ENCODE measurements around the gene CTNNB1. TPM values are rescaled to one million over a fixed set of nuclear protein-coding genes. Genes with fewer than 3 reads are reported as not detected.

Gene CTNNB1
- total and polyA plus RNA-seq, 2 experiments from 2014 or later, result 89.4 to 566 TPM

GRCh38 chr3:41259449-41260062, 60.3 kb downstream of the CTNNB1 start:
- no peak for DNase-seq (ENCODE audit: low spot score)
- no peak for TF ChIP-seq ZNF462 (CRISPR knock-in tag; IDR thresholded peaks at IDR 0.05)
- no peak for TF ChIP-seq ETS1 (IDR thresholded peaks at IDR 0.05)
- TF ChIP-seq EZH2phosphoT487 (IDR thresholded peaks at IDR 0.05; ENCODE audit: unreplicated experiment), result no peak
- TF ChIP-seq REST (IDR thresholded peaks at IDR 0.05; ENCODE audit: unreplicated experiment), result no peak
- no peak for TF ChIP-seq JUNB (IDR thresholded peaks at IDR 0.05; ENCODE audit: unreplicated experiment)
- no peak for TF ChIP-seq CTCF (conservative IDR thresholded peaks at IDR 0.05; ENCODE audit: low read depth in 2 of 2)
- TF ChIP-seq POLR2AphosphoS5 (IDR thresholded peaks at IDR 0.05; ENCODE audit: low read depth), result no peak
- no peak for TF ChIP-seq ZNF331 (CRISPR knock-in tag; IDR thresholded peaks at IDR 0.05; ENCODE audit: low read depth)
- TF ChIP-seq NANOG (IDR thresholded peaks at IDR 0.05; ENCODE audit: borderline replicate concordance), result no peak
- no peak for TF ChIP-seq ZNF114 (CRISPR knock-in tag; IDR thresholded peaks at IDR 0.05)
- no peak for TF ChIP-seq EZH2 (IDR thresholded peaks at IDR 0.05; ENCODE audit: low read depth, unreplicated experiment)
- H3K4me1 Mint-ChIP-seq, result peaks cover 8% of the 10 kb centered on the region; the same call in 2 of the 3 replicates
- Histone ChIP-seq H3K27ac (ENCODE audit: low read depth) (no peak overlapping the region), H2AFZ (no peak overlapping the region), H3K9me2 (ENCODE audit: insufficient read depth) (peaks cover 14% of the 10 kb centered on the region; the same call in 1 of the 2 replicates), H3K79me2 (replicated peaks; ENCODE audit: insufficient read depth) (no peaks in the 10 kb centered on the region), H3K4me1 (ENCODE audit: insufficient read depth) (peaks cover 3% of the 10 kb centered on the region; the same call in 1 of the 2 replicates), H3K4me2 (no peak overlapping the region), H3K27me3 (ENCODE audit: insufficient read depth) (no peaks in the 10 kb centered on the region), H3K4me3 (no peak overlapping the region), H3K36me3 (ENCODE audit: insufficient read depth) (no peaks in the 10 kb centered on the region; the same call in 1 of the 2 replicates), H4K20me1 (replicated peaks; ENCODE audit: insufficient read depth) (no peaks in the 10 kb centered on the region), H3F3A (replicated peaks; ENCODE audit: low read depth) (no peaks in the 10 kb centered on the region)
- ATAC-seq, result no peak
- no peaks in the 10 kb centered on the region for H3K9me3 Mint-ChIP-seq
- peaks cover 3% of the 10 kb centered on the region; the same call in 1 of the 3 replicates for H3K36me3 Mint-ChIP-seq (ENCODE audit: low read depth)
- no peaks in the 10 kb centered on the region for H3K27me3 Mint-ChIP-seq (ENCODE audit: insufficient read depth, low read depth, poor library complexity)
- H3K4me3 Mint-ChIP-seq, result no peak overlapping the region
- H3K27ac Mint-ChIP-seq, result 0 out of 2 replicates have a peak overlapping the region, but pooled peaks have one; percentile 34
